MM.1S (cell line): ENCODE results near the gene GABRG3.

Experiments
- EZH2 ChIP-seq: fragments of 300-600 bp; sonication (generic); optimal IDR thresholded peaks from 2 replicates; pipeline ENCODE3; 2017; ENCODE audit warnings: low read depth, mild to moderate bottlenecking, antibody characterized with exemption, low read length, mixed read lengths
- EZH2phosphoT487 ChIP-seq: fragments of 300-600 bp; sonication (generic); IDR thresholded peaks from 2 replicates; pipeline ENCODE4 v1.6.1; 2018; ENCODE audit warnings: antibody characterized with exemption, low read length
- TF ChIP-seq, protein P1 (sequence below): fragments of 300-600 bp; sonication (generic); IDR thresholded peaks from 2 replicates; pipeline ENCODE4 v1.5.1; 2016; ENCODE audit warnings: antibody characterized with exemption, low read length, mixed read lengths

DNA sequence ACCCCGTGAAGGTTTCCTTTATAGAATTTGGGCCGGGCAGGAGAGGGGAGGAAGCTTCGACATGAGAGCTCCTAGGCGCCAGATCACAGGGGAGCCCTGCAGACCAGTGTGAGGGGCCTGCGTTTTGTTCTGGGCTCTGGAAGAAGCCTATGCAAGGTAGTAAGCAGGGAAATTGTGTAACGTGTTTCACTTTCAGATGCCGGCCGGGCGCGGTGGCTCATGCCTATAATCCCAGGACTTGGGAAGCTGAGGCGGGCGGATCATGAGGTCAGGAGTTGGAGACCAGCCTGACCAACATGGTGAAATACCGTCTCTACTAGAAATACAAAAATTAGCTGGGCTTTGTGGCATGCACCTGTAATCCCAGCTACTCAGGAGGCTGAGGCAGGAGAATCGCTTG, 65.2 kb downstream of the GABRG3 start:
- TF ChIP-seq, protein P1, sequence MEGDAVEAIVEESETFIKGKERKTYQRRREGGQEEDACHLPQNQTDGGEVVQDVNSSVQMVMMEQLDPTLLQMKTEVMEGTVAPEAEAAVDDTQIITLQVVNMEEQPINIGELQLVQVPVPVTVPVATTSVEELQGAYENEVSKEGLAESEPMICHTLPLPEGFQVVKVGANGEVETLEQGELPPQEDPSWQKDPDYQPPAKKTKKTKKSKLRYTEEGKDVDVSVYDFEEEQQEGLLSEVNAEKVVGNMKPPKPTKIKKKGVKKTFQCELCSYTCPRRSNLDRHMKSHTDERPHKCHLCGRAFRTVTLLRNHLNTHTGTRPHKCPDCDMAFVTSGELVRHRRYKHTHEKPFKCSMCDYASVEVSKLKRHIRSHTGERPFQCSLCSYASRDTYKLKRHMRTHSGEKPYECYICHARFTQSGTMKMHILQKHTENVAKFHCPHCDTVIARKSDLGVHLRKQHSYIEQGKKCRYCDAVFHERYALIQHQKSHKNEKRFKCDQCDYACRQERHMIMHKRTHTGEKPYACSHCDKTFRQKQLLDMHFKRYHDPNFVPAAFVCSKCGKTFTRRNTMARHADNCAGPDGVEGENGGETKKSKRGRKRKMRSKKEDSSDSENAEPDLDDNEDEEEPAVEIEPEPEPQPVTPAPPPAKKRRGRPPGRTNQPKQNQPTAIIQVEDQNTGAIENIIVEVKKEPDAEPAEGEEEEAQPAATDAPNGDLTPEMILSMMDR: no peak
- no peak for TF ChIP-seq EZH2
- no peak for TF ChIP-seq EZH2phosphoT487
